NCI-H1048 (cell line): ENCODE measurements around the gene SLC7A6.
"Not testable (repeated sequence)": the region's sequence is repeated elsewhere in the genome, so short reads cannot be mapped to it uniquely, and the experiment has no call there.

Source experiments
- DNase-seq: peaks from one replicate; lab custom pipeline; 2025; lab: John Stamatoyannopoulos, UW

Gene SLC7A6

GRCh38 chr16:68283801-68284598, 19.7 kb downstream of the SLC7A6 start:
- no peak for DNase-seq

GRCh38 chr16:68284847-68285246, 20.5 kb downstream of the SLC7A6 start:
- DNase-seq, result no peak

- no peak for DNase-seq
Measured at GRCh38 chr16:68285683-68286082, 21.4 kb downstream of the SLC7A6 start.

- no peak for DNase-seq
Measured at GRCh38 chr16:68286153-68287074, 22.1 kb downstream of the SLC7A6 start.

- no peak for DNase-seq
Measured at GRCh38 chr16:68287276-68288251, 23.2 kb downstream of the SLC7A6 start.

- DNase-seq, result no peak
Measured at GRCh38 chr16:68288252-68288650, 23.9 kb downstream of the SLC7A6 start.

- DNase-seq, result not testable (repeated sequence)
Measured at GRCh38 chr16:68288796-68289195, 24.5 kb downstream of the SLC7A6 start.

GRCh38 chr16:68289202-68289601, 24.9 kb downstream of the SLC7A6 start:
- no peak for DNase-seq

- DNase-seq, result no peak
Measured at GRCh38 chr16:68289621-68290329, 25.4 kb downstream of the SLC7A6 start.

GRCh38 chr16:68290450-68290849, 26.1 kb downstream of the SLC7A6 start:
- no peak for DNase-seq

DNA sequence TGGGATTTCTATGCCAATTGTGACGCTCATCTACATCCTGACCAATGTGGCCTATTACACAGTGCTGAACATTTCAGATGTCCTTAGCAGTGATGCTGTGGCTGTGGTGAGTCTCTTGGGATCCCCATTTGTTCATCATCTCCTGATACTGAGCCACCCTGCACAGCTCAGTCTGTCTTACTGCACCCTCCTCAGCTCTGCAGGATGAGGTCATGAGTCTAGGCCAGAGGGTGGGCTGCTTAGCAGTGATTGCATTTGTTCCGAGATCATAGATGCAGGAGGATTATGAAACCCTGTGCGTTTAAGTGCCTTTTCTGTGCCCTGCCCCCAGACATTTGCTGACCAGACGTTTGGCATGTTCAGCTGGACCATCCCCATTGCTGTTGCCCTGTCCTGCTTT, 26.9 kb downstream of the SLC7A6 start:
- DNase-seq, result no peak

DNA sequence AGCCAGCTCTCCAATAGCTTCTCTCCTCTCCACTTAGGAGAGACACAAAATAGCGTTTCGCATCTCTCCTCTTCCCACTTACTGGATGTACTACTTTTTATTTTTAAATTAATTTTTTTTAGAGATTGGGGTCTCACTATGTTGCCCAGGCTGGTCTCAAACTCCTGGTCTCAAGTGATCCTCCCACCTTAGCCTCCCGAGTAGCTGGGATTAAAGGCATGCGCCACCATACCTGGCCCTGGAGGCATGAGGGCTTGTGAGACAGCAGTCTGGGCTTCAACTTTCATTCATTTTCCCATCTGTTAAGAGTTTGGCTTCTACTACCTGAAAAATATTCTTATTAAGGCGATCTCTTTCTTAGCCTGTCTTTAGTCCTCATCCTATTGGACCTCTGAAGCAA, 28.1 kb downstream of the SLC7A6 start:
- DNase-seq, result no peak

DNA sequence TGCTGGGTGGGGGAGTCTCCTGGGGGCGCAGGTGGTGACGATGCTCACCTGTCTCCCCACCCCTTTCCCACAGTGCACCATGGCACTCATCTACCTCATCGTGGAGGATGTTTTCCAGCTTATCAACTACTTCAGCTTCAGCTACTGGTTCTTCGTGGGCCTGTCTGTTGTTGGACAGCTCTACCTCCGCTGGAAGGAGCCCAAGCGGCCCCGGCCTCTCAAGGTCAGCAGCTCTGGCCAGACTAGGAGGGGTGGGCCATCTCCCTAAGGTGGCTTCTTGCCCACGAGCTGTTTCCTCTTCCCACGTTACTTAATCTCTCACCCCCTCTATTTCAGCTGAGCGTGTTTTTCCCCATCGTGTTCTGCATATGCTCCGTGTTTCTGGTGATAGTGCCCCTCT, 32.0 kb downstream of the SLC7A6 start:
- no peak for DNase-seq

DNA sequence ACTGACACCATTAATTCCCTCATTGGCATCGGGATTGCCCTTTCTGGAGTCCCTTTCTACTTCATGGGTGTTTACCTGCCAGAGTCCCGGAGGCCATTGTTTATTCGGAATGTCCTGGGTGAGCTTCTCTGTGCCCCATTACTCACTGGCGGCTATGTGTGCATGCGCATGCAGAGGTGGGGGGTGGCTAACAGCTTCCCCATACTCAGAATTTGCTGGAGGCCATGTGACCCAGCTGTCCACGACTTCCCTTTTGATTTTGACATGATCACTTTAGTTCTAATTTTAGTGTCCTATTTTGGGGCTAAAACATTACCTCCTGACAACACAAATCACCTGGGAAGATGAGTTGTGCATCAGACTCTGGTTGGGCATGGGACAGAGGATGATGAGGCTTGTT, 32.4 kb downstream of the SLC7A6 start:
- no peak for DNase-seq

DNA sequence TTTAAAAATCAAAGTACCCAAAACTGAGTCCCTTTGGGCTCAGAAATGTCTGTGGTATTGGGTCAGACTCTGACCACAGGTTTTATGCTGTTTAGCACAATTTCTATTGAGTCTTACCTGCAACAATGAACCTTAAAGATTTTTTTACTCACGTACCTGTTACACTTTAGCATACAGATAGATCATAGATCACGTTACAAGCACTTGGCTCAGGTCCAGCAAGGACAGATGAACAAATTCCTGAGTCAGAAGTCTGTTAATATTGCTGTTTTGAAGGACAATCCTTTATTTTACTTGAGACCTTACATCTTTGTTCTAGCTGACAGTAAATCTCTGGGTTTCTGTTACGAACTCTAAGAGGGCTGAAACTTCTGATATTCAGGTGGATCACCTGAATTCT, 33.6 kb downstream of the SLC7A6 start:
- no peak for DNase-seq

DNA sequence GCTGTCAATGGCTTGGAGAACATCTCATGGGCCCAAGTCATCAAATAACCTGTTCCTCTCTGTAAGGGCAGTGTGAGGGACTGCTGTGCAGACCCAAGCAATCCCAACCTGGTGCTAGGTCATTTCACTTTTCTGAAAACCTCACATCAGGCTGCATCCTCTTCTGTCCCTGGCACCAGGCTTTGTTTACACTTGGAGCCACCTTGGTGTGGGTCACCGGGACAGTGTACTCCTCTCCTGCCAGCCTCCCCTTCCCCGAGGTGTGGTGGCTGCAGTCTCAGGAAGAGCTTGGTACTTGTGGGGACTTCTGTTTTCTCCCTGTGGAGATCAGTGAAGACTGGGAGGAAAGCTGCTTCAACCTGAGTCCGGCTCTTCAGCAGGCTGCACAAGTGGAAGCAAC, 34.0 kb downstream of the SLC7A6 start:
- no peak for DNase-seq

DNA sequence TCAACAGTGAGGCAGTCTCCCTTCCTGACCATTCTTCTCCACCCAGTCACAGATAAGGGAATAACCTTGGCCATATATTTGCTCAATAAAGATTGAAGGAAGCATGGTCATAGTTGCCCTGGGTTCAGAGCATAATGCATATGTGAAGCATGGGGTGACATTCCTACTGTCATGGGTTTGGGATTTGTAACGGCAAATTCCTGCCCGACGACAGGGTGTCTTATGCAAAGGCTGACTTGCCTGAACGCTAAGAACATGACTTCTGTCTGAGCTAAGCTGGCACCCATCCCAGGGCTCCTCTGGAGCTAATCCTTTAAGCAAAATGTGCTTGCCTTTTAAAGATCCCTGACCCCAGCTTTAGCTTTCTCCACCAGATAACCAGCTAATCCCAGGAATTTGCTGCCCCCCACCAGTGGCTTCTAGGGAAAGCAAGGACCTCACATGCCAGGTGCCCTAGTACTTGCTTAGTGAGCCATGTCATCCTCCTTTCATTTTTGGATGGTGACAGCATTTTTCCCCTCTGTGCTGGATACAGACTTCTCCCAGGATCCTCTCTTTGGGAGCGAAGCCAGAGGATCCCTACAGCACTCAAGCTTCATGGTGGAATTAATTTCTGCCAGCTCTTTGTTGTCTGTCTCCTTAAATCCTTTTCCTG, 34.7 kb downstream of the SLC7A6 start:
- no peak for DNase-seq

GRCh38 chr16:68299571-68300453, 35.5 kb downstream of the SLC7A6 start:
- DNase-seq, result no peak

DNA sequence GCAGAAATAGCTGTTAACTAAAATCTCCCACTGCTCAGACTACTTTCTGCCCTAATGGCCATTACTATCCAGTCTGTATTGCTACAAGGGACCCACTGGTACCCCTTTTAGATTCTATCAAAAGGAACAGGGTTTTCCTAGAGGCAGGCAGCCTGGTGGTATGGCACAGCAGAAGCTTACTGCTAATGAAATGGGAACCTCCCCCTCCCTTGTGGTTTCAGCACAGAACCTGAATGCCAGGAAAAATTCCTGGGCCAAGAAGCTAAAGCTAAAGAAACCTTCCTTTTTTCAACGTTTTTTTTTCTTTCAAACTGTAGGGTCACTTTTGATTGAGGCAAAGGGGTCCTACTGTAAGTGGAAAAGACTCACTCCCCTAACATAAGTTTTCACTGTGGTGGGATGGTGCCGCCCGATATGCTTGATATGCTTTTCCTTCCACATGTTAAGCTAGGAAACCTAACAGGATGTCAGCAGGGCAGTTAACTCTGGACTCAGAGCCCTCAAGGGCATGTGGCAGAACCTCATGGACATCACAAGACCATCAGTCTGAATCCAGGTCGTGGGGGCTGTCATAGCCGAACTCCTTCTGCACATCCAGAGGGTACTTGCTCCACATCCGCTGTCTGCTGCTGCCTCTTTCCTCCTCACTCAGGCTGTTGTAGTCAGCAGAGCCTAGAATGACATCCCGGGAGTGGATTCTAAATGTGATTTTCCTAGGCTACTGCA, 36.6 kb downstream of the SLC7A6 start:
- no peak for DNase-seq
